ENCODE measurements around the gene SLC17A3. TPM values are rescaled to one million over a fixed set of nuclear protein-coding genes. Genes with fewer than 3 reads are reported as not detected.

SLC17A3 gene
- total RNA-seq, 4 donors from 2014 or later: 0.22 TPM; not detected in 3

- H3K9me3 ChIP-seq: no peaks in the 10 kb centered on the region
- H3K27ac ChIP-seq: no peak overlapping the region
- intact Hi-C loops (cut with DNase I; ENCODE audit: low total_unique reads) (no loop called here), in situ Hi-C loops (cut with MboI; ENCODE audit: low sequenced_read_pairs in 4 of 4) (no loop called here)
- H3K36me3 ChIP-seq: no peaks in the 10 kb centered on the region
- no peaks in the 10 kb centered on the region for H3K4me1 ChIP-seq
- no peak for DNase-seq
- no peak for ATAC-seq
- no peaks in the 10 kb centered on the region for H3K27me3 ChIP-seq
- TF ChIP-seq CTCF (IDR thresholded peaks at IDR 0.05 in 4 of 5, conservative IDR thresholded peaks at IDR 0.05 in 1 of 5) (no peak), POLR2A (IDR thresholded peaks at IDR 0.05) (no peak)
- no peak overlapping the region for H3K4me3 ChIP-seq
Observed at GRCh38 chr6:25918083-25918683, 44.1 kb upstream of the SLC17A3 start.

- H3K4me3 ChIP-seq: no peak overlapping the region
- in situ Hi-C loops (cut with MboI; ENCODE audit: low sequenced_read_pairs in 4 of 4) (no loop called here), intact Hi-C loops (cut with DNase I; ENCODE audit: low total_unique reads) (no loop called here)
- H3K36me3 ChIP-seq: no peaks in the 10 kb centered on the region
- H3K4me1 ChIP-seq: no peaks in the 10 kb centered on the region
- H3K27ac ChIP-seq: no peak overlapping the region
- H3K9me3 ChIP-seq: no peaks in the 10 kb centered on the region
- H3K27me3 ChIP-seq: no peaks in the 10 kb centered on the region
- ATAC-seq (no peak), DNase-seq (no peak)
- no peak for TF ChIP-seq CTCF (IDR thresholded peaks at IDR 0.05 in 4 of 5, conservative IDR thresholded peaks at IDR 0.05 in 1 of 5)
Observed at GRCh38 chr6:25916789-25917490, 42.9 kb upstream of the SLC17A3 start.

- ATAC-seq (no peak), DNase-seq (no peak)
- intact Hi-C loops (cut with DNase I; ENCODE audit: low total_unique reads): no loop called here
- Histone ChIP-seq H3K27ac (no peak overlapping the region), H3K4me1 (no peaks in the 10 kb centered on the region), H3K36me3 (no peaks in the 10 kb centered on the region), H3K27me3 (no peaks in the 10 kb centered on the region), H3K9me3 (no peaks in the 10 kb centered on the region), H3K4me3 (no peak overlapping the region)
- in situ Hi-C loops (cut with MboI; ENCODE audit: low sequenced_read_pairs in 4 of 4): no loop called here
- TF ChIP-seq CTCF (IDR thresholded peaks at IDR 0.05 in 4 of 5, conservative IDR thresholded peaks at IDR 0.05 in 1 of 5) (no peak), POLR2A (IDR thresholded peaks at IDR 0.05) (no peak)
Observed at GRCh38 chr6:25916330-25916729, 42.3 kb upstream of the SLC17A3 start.

- Histone ChIP-seq H3K9me3 (no peaks in the 10 kb centered on the region), H3K4me3 (no peak overlapping the region), H3K4me1 (no peaks in the 10 kb centered on the region), H3K27me3 (no peaks in the 10 kb centered on the region), H3K36me3 (no peaks in the 10 kb centered on the region), H3K27ac (no peak overlapping the region)
- no peak for ATAC-seq
- TF ChIP-seq POLR2A (IDR thresholded peaks at IDR 0.05): no peak
- TF ChIP-seq CTCF (IDR thresholded peaks at IDR 0.05 in 4 of 5, conservative IDR thresholded peaks at IDR 0.05 in 1 of 5): no peak
- in situ Hi-C loops (cut with MboI; ENCODE audit: low sequenced_read_pairs in 4 of 4) (no loop called here), intact Hi-C loops (cut with DNase I; ENCODE audit: low total_unique reads) (no loop called here)
- DNase-seq: no peak
Observed at GRCh38 chr6:25913741-25914140, 39.7 kb upstream of the SLC17A3 start.

All from gastrocnemius medialis (tissue), 4 donors.